ENCODE results near the gene PLAC9.
"Not testable (repeated sequence)": the region's sequence is repeated elsewhere in the genome, so short reads cannot be mapped to it uniquely, and the experiment has no call there.

The PLAC9 gene, protein sequence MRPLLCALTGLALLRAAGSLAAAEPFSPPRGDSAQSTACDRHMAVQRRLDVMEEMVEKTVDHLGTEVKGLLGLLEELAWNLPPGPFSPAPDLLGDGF

DNA sequence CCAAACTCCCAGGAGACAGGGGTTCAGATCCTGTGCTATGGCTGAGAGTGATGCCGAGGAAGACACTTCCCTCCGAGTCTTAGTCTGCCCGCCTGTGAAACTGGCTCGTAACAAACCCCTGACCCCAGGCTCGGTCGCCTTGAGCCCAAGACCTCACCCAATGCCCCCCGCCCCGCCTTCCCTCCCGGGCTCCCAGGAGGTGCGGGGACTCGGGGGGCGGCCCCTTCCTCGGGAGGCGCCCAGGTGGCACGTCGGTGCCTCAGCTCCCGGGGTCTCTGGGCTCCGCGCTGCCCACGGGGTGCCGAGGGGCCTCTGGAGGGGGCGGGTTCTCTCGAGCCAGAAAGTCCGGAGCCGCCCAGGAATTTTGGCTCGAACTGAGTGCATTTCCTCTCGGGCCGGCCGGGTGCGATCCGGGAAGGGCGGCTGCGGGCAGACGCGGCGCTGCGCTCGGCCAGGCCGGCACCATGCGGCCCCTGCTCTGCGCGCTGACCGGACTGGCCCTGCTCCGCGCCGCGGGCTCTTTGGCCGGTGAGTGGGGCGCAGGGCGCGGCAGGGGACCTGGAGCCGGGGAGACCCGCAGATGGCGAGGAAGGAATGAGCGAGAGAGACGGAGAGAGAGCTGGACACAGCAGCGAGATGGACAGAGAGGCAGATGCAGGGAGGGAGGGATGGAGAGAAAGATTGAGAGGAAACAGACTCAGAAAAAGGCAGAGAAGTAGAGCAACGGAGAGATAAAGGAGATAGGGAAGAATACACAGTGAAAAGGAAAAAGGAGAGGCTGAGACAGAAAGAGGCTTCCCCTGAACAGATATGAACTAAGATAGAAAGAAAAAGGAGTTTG, at the start of gene PLAC9:
TSS of gene PLAC9 (plus strand) at position 432 of the 841 bp plus-strand sequence. CDS start at position 465, 33 bp downstream.
- peak; percentile 36 for DNase-seq

DNA sequence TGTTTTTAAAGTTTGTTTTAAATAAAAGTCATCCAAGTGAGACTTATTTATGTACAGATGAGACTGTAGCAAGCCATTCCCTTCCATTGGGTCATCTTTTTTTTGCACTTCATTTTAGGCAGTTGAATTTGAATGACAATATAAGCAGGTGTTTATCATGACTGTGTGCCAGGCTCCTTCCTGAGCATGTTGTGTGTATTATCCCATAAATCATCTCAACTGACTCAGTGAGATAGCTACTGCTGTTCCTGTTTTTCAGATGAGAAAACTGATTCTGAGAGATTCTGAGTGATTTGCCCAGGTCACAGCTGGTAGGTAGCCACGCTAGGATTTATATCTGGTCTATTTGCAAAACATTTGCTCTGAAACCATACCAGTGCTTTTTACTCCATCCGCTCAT, 42.4 kb upstream of the PLAC9 start:
- no peak for DNase-seq

DNA sequence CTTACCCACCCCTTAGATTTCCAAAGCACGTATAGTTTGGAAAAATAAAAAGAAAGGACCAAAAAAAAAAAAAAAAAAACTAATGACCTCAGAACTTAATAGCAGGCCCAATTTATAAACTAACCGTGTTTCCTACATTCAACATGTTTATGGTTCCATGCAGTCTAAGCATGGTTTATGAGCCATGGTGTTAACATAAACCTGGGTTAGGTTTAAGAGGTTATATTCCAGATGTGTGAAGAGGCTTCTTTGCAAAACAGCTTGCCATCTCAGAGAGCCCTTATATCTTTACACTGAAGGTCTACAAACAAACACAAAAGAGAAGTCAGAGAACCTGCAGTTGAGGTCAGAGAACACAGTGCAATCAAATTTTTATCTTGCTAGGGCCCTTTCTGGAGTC, 38.3 kb upstream of the PLAC9 start:
- no peak for DNase-seq

DNA sequence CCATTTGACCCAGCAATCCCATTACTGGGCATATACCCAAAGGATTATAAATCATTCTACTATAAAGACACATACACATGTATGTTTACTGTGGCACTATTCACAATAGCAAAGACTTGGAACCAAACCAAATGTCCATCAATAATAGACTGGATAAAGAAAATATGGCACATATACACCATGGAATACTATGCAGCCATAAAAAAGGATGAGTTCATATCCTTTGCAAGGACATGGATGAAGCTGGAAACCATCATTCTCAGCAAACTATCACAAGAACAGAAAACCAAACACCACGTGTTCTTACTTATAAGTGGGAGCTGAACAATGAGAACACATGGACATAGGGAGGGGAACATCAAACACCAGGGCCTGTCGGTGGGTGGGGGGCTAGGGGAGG, 34.3 kb upstream of the PLAC9 start:
- DNase-seq = not testable (repeated sequence)

DNA sequence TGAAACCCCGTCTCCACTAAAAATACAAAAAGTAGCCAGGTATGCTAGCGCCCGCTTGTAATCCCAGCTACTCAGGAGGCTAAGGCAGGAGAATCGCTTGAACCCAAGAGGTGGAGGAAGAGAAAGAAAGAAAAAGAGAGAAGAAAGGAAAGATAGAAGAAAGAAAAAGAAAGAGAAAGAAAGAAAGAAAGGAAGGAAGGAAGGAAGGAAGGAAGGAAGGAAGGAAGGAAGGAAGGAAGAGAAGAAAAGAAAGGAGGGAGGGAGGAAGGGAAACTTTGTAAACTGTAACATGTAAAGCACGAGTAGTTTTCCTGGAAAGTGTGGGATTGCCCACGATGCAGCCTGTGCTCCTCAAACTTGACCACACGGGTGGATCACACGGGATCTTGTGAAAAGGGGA, 33.2 kb upstream of the PLAC9 start:
- DNase-seq = not testable (repeated sequence)

DNA sequence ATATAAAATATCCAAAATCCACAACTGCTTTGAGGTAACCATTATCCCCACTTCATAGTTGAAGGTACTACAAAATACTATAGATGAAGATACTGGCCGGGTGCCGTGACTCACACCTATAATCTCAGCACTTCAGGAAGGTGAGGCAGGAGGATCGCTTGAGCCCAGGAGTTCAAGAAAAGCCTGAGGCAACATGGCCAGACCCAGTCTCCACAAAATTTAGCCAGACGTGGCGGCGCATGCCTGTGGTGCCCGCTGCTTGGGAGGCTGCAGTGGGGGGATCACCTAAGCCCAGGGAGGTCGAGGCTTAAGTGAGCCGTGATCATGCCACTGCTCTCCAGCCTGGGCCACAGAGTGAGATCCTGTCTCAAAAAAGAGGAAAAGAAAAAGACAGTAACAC, 32.4 kb upstream of the PLAC9 start:
- no peak for DNase-seq

DNA sequence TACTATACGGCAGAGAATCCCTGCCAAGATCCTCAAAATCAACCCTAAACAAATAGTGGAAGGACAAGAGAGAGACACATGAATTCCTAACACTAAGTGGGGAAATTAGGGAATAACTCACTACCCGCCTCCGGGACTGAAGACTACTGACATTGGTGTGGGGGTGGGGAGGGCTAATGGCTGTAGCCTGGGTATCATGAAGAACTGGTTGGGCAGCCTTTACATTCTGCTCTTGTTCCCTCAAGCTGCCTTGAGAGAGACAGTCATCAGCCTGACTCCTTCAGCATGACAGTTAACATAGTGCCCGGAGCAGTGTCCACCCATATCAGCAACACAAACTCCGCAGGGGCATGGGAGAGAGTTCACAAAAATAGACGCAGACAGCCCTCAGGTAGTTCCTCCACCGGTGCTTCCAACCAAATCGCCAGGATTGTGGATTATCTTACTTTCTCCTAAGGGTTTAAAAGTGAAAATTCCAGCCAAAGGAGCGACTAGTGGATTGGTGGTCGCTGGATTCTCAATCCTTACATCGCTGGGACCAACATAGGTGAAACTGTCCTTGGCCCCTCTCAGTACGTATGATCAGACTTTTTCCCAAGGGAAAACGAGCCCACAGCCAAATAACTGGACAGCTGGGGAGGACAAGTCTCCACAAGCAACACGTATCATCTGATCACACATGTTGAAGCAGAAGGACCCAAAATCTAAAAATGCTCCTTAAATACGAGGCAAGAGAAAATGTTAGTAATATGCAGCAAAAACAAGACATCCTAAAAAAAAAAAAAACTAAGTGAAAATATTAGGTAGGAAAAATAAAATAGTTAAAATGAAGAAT, 31.5 kb upstream of the PLAC9 start:
- no peak for DNase-seq

DNA sequence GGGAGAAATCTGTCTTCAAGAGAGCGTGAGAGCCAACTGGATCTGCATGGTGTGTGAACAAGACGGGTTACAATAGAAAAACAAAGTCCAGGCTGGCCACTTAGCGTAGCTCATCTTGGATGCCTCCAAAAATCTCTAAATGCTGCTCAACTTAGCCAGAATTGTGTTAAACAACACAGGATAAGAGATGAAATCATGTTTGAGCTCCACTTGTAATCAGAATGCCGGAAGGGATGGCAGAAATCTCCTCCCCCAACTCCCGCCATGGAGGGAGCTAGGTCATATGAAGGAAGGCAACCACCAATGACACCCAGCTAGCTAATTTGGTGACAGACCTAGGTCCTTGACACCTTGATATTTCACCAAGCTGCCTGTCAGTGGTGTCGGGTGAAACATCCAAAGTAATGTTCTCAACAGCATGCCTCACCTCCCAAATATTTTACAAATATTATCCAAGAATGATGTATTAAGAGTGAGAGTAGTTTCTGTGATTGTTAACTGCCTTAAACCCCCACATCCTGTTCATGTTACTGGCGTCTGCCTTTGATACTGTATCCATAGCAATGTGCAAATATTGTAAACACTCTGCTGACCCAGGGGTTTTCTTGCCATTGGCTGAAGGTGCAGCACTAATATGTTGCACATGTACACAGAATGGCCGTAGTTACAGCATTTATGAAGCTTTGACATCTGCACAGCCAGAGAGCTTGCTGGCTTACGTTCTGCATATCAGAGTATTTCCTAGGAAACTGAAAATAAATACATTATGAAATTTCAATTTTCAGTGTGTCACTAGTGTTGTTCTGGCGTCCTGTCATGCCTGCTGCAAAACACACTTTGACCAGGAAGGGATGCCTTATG, 28.2 kb upstream of the PLAC9 start:
- DNase-seq = peak; percentile 82

DNA sequence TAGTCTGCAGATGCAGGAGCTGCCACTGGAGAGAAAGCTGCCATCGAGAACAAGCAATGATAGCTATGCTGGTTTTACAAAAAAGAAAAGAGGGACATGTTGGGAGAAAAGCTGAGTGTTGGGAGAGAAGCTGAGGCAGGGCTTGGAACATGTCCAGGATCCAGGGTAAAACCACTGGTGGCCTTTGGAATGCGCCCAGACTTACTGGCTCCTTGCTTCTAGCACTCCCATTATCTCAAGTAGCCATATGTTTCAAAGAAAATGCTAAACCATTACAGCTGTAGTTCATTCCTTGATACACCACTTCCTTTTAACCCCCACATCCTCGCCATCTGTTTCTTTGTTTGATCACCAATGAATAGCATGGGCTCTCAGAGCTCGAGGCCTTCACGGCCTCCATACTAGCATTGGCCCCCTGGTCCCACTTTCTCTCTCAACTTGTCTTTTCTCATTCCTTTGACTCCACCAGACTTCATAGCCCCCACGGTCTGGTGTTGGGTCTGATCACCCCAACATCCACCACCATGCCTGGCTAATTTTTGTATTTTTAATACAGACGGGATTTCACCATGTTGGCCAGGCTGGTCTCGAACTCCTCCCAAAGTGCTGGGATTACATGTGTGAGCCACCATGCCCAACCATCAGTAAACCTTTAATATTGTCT, 23.8 kb upstream of the PLAC9 start:
- DNase-seq = no peak

DNA sequence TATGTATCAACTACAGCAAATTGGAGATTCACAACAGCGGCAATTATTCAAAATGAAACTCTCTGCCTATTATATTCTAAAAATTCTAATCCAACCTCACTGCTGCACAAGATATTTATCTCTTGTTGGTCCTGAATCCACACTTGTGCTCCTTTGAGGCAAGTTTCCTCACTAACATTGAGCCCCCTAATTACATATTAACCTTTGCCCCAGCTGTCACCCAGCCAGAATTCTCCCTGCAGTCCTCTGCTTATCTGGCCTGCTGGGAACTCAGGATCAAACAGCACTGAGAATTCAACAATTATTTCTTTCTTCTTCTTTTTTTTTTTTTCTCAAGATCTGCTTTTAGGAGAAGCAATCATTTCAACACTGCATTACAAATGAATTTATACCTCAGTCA, 21.5 kb upstream of the PLAC9 start:
- DNase-seq = no peak

DNA sequence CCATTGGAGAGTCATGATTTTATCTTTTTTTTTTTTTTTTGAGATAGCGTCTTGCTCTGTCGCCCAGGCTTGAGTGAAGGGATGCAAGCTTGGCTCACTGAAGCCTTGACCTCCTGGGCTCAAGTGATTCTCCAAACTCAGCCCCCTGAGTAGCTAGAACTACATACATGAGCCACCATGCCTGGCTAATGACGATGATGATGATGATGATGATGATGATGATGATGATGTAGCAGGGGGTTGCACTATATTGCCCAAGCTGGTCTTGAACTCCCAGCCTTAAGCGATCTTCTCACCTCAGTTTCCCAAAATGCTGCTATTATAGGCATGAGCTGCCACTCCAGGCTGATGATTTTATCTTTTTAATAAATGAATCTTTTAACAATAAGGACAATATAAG, 13.9 kb upstream of the PLAC9 start:
- DNase-seq = no peak

DNA sequence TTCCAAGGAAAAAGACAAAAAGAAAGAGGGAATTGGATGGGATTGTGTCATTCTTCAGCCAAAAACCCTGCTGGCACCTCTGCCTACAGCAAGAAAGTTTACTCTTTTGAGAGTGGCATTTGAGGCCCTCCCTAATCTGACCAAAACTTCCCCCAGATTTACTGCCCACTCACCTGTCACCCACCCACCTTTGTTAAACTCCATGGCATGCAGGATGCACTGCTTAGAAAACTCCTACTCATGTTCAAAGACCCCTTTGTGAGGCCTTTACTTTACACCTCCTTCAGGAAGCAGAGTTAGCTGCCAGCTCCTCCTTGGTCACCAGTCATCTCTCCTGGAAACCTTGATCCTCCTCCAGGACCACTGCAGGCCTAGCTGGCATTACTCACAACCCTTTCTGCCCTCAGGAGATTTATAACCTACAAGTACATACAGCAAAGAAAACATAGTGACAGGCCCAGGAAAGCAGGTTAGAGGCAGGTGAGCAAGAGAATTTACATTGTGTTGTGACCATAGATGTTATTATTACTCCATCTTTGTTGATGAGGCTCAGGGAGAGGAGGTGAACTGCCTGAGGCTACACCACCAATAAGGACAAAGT, 10.3 kb upstream of the PLAC9 start:
- DNase-seq = no peak

DNA sequence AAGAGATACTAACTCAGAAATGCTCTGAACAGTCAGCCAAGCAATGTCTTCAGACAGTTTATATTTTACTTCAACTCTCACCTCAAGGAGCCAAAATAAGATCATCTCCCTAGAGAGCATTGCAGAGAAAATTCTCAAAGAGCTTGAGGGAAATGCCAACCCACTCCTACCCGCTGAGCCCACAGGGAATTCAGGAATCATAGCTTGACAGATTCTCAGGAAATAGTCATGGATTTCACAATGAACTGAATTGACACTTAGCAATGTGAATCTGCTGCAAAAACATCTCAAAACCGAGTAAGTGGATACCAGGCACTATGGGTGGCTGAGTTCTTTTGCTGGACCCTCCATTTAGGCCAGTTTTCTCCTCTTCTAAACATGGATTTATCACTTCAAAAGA, 9.8 kb upstream of the PLAC9 start:
- peak; percentile 51 for DNase-seq

DNA sequence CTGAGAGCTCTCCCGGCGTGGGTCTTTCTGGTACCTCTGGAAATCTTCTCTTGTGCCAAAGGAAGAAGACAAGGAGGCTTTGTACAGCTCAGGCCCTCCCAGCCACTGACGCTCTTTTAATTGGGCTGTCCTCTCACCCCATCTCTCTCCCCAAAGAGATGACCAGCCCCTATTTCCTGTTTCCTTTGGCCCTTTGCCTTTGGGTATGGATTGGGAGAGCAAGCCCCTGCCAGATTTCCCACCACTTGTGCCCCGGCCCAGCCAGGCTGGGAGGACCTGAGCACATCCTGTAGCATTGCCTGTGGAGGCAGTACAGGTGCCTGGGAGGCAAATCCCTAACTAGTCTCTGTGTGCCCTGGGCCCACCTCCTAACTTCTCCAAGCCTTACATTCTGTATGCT, 5.7 kb upstream of the PLAC9 start:
- DNase-seq = no peak

DNA sequence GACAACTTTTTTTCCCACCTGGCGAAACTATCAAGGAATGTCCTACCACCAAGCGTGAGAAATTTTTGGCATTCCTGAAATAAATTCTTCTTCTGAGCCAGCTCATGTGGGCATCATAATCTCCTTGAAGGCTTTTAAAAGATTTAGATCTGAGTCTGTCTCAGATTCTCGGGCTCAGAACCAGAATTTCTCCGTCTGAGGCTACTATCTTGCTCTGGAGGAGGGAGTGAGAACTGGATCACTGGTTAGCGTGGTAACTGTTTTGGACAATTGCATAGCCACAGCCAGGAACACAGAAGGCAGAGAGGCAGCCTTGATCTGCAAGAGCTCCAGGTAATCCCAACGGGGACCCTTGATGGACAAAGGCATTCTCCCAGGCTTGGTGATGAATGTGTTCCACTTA, 1.0 kb upstream of the PLAC9 start:
- DNase-seq = peak; percentile 26

DNA sequence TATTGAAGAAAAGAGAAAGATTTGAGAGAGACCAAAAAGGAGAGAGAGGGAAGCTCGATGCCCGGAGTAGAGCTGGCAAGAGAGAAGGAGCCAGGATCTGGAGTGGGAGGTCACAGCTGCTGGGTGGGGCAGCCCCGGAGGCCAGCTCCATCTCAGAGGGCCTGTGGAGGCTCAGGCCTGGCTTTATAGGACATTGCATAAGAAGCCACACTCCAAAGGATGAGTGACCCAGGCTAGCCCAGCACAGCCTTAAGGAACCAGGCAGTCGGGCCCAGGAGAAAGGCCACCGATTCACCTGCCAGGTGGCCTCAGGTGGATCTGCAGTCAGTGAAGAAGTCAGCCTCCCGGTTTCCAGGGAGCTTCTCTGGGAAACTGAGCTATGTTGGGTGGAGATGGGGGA, 676 bp downstream of the PLAC9 start:
- peak; percentile 15 for DNase-seq

DNA sequence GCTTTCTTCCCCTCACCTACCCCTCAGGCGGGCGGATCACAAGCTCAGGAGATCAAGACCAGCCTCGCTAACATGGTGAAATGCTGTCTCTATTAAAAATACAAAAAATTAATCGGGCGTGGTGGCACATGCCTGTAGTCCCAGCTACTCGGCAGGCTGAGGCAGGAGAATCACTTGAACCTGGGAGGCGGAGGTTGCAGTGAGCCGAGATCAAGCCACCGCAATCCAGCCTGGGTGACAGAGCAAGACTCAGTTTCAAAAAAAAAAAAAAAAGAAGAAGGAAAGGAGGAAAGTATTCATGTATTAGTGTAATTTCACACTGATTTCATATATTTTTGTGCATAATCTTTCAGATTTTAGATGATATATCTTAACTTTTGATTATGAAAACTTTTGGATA, 1.2 kb downstream of the PLAC9 start:
- not testable (repeated sequence) for DNase-seq

DNA sequence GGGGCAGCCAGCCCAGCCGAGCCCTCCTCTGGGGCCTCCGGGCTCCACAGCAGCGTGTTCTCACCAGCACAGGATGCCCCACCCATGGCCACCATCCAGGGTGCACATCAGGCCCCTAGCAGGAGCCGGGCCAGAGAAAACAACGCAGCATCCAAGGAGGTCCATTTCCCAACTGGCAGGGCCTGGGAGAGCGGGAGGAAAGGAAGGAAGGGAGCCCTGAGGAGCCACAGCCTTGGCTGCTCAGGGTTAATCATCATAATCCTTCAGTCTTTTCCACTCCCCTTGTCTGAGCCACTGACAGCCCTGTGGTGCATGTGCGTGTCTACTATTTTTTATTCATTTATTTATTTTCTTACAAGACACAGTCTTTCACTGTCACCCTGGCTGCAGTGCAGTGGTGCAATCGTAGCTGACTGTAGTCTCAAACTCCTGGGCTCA, 3.6 kb downstream of the PLAC9 start:
- DNase-seq = peak; percentile 93

DNA sequence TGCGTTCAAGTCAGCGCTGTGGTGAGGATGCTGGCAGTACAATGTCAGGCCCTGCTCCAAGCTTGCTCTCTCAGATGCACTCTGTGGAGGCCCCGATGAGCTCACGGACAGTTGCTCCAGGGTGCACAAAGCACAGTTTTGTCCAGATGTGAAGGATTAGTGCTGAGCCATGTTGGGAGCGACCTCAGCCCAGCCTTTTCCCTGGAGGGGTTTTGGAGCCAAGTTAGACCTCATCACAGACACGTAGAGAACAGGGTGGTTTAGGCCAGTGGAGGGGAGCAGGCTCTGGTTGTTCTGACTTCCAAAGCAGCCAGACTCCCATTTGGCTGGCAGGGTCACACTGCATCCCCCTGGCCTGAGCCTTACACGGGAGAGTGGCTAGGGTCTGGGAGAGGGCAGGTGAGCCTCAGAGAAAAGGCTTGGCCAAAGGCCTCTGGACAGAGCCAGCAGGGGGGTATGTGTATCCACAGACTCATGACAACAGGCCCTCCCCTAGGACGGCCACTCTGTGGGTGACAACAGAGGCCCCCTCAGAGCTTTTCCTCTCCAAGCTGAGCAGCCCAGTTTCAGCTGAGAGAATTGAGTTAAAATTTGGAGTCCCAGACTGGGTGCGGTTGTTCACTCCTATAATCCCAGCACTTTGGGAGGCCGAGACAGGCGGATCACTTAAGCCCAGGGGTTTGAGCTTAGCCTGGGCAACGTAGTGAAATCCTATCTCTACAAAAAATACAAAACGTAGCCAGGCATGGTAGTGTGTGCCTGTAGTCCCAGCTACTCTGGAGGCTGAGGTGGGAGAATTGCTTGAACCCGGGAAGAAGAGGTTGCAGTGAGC, 4.7 kb downstream of the PLAC9 start:
- DNase-seq = peak; percentile 83

DNA sequence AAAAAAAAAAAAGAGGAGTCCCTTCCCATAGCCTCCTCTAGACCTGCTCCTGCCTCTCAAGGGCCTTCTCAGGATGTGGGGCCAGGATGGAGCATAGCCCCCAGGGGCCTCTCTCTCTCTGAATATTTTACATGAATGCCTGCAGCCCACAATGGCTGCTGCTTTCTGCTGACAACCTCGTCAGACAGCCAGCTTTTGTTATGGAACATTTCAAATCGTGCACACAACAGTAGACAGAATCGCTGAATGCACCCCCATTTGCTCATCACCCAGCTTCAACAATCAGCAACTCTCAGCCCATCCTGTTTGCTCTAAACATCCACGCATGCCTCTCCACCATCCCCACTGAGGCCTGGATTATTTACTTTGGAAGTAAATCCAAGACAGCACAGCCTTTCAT, 5.4 kb downstream of the PLAC9 start:
- no peak for DNase-seq

DNA sequence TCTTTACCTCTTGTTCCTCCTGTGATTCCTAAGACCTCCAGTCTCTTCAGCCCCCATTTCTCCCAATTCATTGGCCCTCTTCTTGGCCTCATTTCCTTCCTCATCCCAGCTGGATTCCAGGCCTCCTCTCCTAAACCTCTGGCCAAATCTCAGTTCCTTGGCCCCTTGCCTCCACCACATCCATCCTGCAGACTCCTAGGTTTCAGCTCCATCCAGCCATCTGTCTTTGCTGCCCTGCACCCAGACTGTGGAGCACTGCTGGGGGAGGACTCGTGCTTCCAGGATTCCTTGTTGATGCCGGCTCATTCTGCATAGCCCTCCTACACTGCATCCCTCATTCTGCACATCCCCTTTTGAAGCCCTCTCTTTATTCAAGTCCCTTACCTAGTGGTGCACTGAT, 6.7 kb downstream of the PLAC9 start:
- no peak for DNase-seq

Data from fibroblast of upper back skin (primary cell).